Stomach smooth muscle (tissue), 2 donors: Measurements from ENCODE around the gene CDC25C.
A peak's percentile ranks its signal among the peaks of the same experiment; 100 is the strongest.
"Not testable (repeated sequence)": the region's sequence is repeated elsewhere in the genome, so short reads cannot be mapped to it uniquely, and the experiment has no call there.

ENCODE experiments used
- H3K27ac ChIP-seq: one replicate; pipeline ENCODE4 v1.7.0; 2013; ENCODE audit warnings: mild to moderate bottlenecking, low read length, inconsistent platforms
- H3K27me3 ChIP-seq, 2 donors: one replicate each; pipeline ENCODE4 v1.7.0; 2013; ENCODE audit warnings: low read length in 2 of 2; ENCODE audit not compliant: insufficient read depth in 2 of 2, control insufficient read depth in 1 of 2
- H3K36me3 ChIP-seq, 2 donors: one replicate each; pipeline ENCODE4 v1.7.0; 2013; ENCODE audit warnings: low read length in 2 of 2; ENCODE audit not compliant: control insufficient read depth in 2 of 2, insufficient read depth in 2 of 2
- H3K4me1 ChIP-seq: one replicate; pipeline ENCODE4 v1.7.0; 2013; ENCODE audit warnings: low read length; ENCODE audit not compliant: control insufficient read depth, insufficient read depth
- H3K4me3 ChIP-seq, 2 donors: one replicate each; pipeline ENCODE4 v1.7.0; 2013; ENCODE audit warnings: low read length in 2 of 2
- H3K9ac ChIP-seq, 2 donors: one replicate each; pipeline ENCODE4 v1.7.0; 2013; ENCODE audit warnings: low read length in 2 of 2, mild to moderate bottlenecking in 1 of 2
- H3K9me3 ChIP-seq, 2 donors: one replicate each; pipeline ENCODE4 v1.7.0; 2013; ENCODE audit warnings: low read length in 2 of 2; ENCODE audit not compliant: control insufficient read depth in 2 of 2
- donor health status: healthy.
- donor health status: Pancreatic carcinoma.

CDC25C gene

DNA sequence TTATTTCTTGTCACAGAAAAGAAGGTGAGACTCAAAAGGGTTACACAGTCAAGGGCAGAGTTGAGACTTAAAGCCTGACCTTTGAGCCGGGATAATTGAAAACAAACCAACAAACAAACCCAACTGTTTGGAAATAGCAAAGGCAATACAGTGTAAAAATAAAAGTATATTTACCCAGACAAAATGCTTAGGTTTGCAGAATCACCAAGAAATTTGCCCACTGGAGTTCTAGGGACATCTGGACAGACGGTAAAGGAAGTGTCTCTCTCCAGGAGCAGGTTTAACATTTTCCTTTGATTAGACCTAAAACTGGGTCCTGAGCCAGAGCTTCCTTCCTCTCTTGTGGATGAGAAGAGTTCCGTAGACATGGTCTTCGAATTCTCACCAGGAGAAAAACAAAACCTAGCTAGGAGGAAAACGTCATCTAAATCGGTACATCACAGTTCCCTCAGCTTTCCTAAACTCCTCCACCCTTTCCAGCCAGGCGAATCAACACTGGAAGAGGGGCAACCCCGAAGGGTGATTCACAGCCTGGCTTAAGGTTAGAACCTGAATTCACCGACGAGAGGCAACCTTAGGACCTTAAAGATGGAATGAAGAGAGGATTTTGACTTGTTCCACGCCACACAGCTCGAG lies 673 bp downstream of the CDC25C start:
- H3K9me3 ChIP-seq = no peaks in the 10 kb centered on the region
- H3K27ac ChIP-seq = no peak overlapping the region
- H3K9ac ChIP-seq = no peak overlapping the region
- H3K36me3 ChIP-seq = no peaks in the 10 kb centered on the region
- H3K4me1 ChIP-seq = peaks cover 14% of the 10 kb centered on the region
- H3K4me3 ChIP-seq = peak overlapping the region; percentile 53 to 81
- H3K27me3 ChIP-seq = no peaks in the 10 kb centered on the region

DNA sequence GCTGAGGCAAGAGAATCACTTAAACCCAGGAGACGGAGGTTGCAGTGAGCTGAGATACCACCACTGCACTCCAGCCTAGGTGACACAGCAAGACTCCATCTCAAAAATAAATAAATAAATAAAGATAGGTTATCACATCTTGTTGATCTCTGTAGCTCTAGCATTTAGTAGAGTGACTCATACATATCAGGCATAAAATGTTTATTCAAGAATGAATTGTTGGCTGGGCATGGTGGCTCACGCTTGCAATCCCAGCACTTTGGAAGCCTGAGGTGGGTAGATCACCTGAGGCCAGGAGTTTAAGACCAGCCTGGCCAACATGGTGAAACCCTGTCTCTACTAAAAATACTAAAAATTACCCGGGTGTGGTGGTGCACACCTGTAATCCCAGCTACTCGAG lies 13.4 kb downstream of the CDC25C start:
- not testable (repeated sequence) for H3K4me3 ChIP-seq, H3K27ac ChIP-seq, H3K4me1 ChIP-seq, H3K9ac ChIP-seq, H3K36me3 ChIP-seq, H3K9me3 ChIP-seq, H3K27me3 ChIP-seq

DNA sequence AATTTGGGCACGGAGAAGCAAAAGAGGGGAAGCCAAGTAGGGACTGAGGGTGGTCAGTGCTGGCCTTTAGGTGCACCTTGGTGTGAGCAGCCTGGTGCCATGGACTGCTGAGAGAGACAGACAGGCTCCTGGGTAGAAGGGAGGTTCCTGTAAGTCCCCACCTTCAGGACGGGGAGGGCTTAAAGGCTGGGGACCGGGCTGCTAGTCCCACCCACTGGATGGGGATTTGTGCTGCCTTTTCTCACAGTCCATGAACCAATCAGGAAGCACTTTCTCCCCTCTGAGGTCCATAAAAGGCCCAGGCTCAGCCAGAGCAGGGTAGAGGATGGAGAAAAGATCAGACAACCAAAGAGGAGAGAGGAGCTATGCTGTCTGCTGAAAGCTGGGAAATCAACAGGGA lies 15.2 kb downstream of the CDC25C start:
- no peaks in the 10 kb centered on the region for H3K4me1 ChIP-seq

DNA sequence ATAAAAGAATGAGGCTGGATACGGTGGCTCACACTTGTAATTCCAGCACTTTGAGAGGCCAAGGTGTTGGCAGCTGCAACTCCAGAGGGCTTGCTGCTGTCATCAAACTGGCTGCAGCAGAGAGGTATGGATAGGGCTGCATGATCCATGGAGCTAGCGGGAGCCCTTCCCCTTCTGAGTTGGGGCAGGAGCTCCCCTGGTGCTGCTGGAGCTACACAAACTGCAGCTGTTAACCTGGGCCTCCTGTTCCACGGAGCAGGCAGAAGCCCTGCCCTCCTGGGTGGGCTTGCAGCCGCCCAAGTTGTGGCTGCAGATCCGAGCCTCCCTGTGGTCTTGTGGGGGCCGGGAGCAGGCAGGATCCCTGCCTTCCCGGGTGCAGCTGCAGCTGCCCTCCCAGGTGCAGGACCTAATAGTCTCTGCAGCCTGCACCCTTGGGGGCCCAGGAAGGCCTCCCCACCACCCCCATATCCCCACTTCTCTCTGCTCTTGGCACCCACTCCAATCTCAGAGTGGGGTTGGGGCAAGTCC lies 15.8 kb downstream of the CDC25C start:
- Histone ChIP-seq H3K9me3 (no peaks in the 10 kb centered on the region), H3K4me1 (no peaks in the 10 kb centered on the region), H3K27ac (no peak overlapping the region), H3K9ac (no peak overlapping the region), H3K27me3 (no peaks in the 10 kb centered on the region), H3K4me3 (no peak overlapping the region), H3K36me3 (no peaks in the 10 kb centered on the region)

More for the DNA sequence above, 15.2 kb downstream of the CDC25C start:
- Histone ChIP-seq H3K27ac (no peak overlapping the region), H3K4me3 (no peak overlapping the region), H3K9ac (no peak overlapping the region), H3K9me3 (no peaks in the 10 kb centered on the region), H3K36me3 (no peaks in the 10 kb centered on the region), H3K27me3 (no peaks in the 10 kb centered on the region)

DNA sequence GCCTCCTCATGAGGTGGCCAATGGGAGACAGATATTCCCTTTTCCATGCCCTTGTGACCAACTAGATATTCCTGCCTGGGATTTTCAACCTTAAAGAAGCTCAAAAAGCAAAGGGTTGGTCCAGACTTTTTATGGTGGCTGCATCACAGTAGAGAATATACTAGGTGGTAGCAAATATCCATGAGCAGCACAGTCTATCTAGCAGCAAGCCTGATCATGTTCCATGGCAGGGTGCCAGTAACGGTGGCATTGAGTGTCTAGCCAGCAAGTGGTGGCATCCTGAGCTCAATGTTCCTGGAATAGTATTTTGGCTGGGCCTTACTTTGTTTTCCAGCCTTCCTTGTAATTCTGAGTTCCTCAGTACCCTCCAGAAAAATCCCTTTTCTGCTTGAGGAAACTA lies 25.8 kb downstream of the CDC25C start:
- Histone ChIP-seq H3K9ac (no peak overlapping the region), H3K9me3 (no peaks in the 10 kb centered on the region), H3K27me3 (no peaks in the 10 kb centered on the region), H3K27ac (no peak overlapping the region), H3K36me3 (no peaks in the 10 kb centered on the region), H3K4me1 (no peaks in the 10 kb centered on the region), H3K4me3 (no peak overlapping the region)

DNA sequence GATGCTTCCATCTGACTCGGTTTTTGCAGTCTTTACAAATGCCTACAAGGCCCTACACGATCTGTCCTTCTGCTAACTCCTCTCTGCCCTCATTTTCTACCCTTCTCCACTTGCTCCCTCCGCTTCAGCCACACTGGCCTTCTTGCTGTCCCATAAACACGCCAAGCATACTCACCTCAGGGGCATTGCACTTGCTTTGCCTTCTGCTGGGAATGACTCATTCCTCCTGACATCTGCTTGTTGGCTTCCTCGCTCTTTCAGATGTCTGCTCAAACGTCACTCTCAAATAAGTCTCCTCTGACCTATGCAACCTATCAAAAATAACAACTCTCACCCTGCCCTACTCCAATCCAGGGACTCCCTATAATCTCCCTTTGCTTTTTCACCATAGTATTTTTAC lies 28.2 kb downstream of the CDC25C start:
- H3K36me3 ChIP-seq = no peaks in the 10 kb centered on the region
- H3K9me3 ChIP-seq = no peaks in the 10 kb centered on the region
- no peaks in the 10 kb centered on the region for H3K27me3 ChIP-seq
- H3K4me3 ChIP-seq = no peak overlapping the region
- no peak overlapping the region for H3K9ac ChIP-seq
- no peak overlapping the region for H3K27ac ChIP-seq
- no peaks in the 10 kb centered on the region for H3K4me1 ChIP-seq

DNA sequence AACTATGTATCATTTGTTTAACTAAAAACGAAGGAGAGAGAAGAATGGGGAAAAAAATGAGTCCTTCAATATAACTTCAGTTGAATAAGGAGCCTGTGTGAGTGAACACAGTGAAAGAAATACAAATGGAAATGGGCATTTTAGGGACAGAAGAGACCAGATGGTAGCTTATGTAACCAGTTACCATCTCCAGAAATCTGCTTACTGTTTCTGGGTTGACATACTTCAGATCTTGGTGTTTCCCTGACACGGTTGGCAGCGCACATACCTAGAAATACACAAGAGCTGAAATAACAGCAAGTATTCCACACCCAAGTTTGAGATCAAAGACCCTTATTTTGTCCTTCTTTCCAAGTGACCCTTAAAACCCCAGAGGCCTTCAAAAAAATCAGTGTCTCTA lies 42.3 kb downstream of the CDC25C start:
- Histone ChIP-seq H3K9me3 (no peaks in the 10 kb centered on the region), H3K27ac (no peak overlapping the region), H3K4me1 (no peaks in the 10 kb centered on the region), H3K9ac (no peak overlapping the region), H3K36me3 (no peaks in the 10 kb centered on the region), H3K4me3 (no peak overlapping the region), H3K27me3 (no peaks in the 10 kb centered on the region)

DNA sequence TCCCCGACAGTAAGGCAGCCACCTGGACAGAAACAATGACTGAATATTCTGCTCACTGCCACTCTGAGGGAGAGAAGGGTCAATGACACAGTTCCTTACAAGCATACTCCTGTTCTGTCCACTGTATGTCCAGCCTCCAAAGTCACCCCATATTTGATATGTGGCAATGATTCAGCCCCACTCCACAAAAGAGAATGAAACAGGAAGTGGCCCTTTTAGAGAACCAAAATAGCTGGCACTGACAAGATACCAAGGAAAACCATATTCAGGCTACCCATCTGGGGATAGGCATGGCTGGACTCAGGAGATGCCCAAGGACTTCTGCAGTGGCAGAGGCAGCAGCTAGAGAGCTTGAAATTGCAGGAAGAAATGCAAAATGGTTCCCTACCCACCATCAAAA lies 44.4 kb downstream of the CDC25C start:
- H3K4me3 ChIP-seq = no peak overlapping the region
- no peak overlapping the region for H3K9ac ChIP-seq

DNA sequence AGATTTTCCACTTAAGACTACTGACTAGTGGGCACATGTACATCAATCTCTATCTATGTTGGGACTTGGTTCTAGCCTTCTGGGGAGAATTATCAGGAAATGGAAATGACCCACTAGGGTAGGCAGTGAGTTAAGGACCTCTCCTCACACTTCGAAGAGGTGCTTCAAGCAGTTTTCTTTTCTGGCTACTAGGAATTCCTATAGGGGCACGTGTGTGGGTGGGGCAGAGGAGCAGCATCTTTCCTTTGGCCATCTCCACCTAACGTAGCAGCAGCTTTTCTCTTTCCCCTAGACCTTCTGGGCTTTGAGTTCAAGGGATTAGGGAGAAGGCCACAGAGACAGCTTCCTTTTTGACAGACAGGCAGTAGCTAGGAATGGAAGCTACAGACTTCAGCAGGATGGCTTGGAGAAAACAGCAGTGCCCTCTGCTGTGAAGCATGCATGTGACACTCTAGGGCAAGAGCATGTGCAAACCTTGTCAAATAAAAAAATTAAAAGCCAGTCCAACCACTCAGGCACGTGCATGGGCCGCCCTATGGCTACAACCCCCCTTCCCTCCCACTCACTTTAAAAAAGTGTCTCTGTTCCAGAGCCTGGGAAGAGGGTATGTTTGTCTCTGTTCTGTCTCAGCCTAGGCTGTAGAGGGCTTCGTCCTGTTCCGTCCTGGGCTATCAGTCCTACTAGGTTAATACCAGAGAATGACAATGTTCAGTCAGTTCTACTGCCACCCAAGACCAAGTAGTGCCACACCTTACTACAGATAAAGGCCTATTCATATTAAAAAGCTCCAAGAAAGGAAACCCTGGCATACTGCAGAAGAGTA lies 48.5 kb downstream of the CDC25C start:
- Histone ChIP-seq H3K4me3 (no peak overlapping the region), H3K4me1 (no peaks in the 10 kb centered on the region), H3K9ac (no peak overlapping the region), H3K36me3 (no peaks in the 10 kb centered on the region), H3K27me3 (no peaks in the 10 kb centered on the region), H3K9me3 (no peaks in the 10 kb centered on the region), H3K27ac (no peak overlapping the region)

More for the DNA sequence above, 44.4 kb downstream of the CDC25C start:
- H3K4me1 ChIP-seq = no peaks in the 10 kb centered on the region
- H3K27me3 ChIP-seq = no peaks in the 10 kb centered on the region
- H3K9me3 ChIP-seq = no peaks in the 10 kb centered on the region
- no peaks in the 10 kb centered on the region for H3K36me3 ChIP-seq
- H3K27ac ChIP-seq = no peak overlapping the region

DNA sequence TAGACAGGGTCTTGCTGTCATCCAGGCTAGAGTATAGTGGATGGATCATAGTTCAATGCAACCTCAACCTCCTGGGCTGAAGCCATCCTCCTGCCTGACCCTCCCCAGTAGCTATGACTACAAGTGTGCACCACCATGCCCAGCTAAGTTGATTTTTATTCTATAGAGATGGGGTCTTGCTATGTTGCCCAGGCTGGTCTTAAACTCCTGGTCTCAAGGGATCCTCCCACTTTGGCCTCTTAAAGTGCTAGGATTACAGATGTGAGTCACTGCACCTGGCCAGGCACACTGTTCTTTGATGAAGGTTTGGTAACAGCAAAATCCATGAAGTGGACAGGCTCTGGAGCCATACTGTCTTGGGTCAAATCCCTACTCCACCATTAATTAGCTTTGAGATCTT lies 50.7 kb downstream of the CDC25C start:
- H3K27ac ChIP-seq = no peak overlapping the region
- no peak overlapping the region for H3K9ac ChIP-seq
- no peak overlapping the region for H3K4me3 ChIP-seq

More for the DNA sequence above, 50.7 kb downstream of the CDC25C start:
- no peaks in the 10 kb centered on the region for H3K4me1 ChIP-seq
- H3K36me3 ChIP-seq = no peaks in the 10 kb centered on the region
- H3K27me3 ChIP-seq = no peaks in the 10 kb centered on the region
- H3K9me3 ChIP-seq = no peaks in the 10 kb centered on the region
